ENCODE data around the gene SMYD1. TPM values are rescaled to one million over a fixed set of nuclear protein-coding genes. Genes with fewer than 3 reads are reported as not detected.

Gene SMYD1
- total and polyA plus RNA-seq, 3 donors from 2014 or later: 1.5 to 3.1 (median 2.4) TPM

DNA sequence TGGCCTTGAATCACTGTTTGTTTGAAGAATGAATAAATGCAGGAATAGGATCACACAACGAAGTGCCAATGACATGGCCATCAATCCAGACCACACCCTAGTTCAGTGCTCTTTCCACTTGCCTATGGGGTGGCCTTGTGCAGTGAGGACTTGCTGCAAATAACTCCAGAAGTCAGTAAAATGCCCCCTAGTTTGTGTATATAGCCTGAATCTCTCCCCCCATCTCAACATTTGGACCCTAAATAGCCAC, 59.9 kb downstream of the SMYD1 start:
- intact Hi-C loops (cut with DNase I; ENCODE audit: low total_unique reads): no loop called here
- Histone ChIP-seq H3K4me3 (no peak overlapping the region), H3K27me3 (no peaks in the 10 kb centered on the region), H3K27ac (no peak overlapping the region), H3K9me3 (no peaks in the 10 kb centered on the region), H3K36me3 (ENCODE audit: low read depth, missing control alignments) (no peaks in the 10 kb centered on the region), H3K4me1 (no peaks in the 10 kb centered on the region)
- WGBS, 2 donors: 23 to 53% methylated on average over 1 of the region's 1 CpG
- TF ChIP-seq, protein P1, sequence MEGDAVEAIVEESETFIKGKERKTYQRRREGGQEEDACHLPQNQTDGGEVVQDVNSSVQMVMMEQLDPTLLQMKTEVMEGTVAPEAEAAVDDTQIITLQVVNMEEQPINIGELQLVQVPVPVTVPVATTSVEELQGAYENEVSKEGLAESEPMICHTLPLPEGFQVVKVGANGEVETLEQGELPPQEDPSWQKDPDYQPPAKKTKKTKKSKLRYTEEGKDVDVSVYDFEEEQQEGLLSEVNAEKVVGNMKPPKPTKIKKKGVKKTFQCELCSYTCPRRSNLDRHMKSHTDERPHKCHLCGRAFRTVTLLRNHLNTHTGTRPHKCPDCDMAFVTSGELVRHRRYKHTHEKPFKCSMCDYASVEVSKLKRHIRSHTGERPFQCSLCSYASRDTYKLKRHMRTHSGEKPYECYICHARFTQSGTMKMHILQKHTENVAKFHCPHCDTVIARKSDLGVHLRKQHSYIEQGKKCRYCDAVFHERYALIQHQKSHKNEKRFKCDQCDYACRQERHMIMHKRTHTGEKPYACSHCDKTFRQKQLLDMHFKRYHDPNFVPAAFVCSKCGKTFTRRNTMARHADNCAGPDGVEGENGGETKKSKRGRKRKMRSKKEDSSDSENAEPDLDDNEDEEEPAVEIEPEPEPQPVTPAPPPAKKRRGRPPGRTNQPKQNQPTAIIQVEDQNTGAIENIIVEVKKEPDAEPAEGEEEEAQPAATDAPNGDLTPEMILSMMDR (IDR thresholded peaks at IDR 0.05): no peak
- TF ChIP-seq POLR2A (IDR thresholded peaks at IDR 0.05): no peak
- DNase-seq: no peak

DNA sequence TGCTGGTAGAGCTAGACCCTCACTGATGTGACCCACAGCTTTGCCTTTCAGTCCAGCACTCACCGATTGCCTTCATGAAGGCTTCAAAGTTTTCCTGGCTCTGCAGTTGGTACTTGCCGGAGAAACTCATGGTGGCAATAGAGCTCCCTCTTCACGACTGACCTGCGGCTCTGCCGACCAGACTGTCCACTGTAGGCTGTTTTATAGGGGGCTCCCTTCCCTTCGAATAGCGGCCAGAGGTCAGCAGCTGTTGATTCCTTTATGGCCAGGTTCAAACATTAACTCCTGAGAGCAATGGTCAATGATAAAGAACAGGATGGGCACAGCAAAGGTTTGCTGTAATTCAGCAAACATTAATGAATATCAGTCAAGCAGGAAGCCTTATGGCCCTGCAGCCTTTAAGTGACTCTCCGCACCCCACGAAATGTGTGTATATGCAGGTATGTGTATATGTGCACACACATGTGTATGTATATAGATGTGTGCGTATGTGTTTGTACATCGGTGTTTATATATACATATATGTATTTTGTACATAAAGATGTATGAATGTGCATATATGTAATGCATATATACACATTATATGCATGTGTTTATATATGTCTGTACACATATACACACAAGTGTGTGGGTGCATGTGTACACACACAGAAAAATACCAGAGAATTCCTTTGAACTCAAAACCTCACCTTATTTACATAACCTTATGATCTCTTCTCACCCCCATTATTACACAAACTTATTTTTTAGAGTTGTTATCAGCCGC, 60.4 kb downstream of the SMYD1 start, which contains the start of gene FABP1:
TSS of gene FABP1 (minus strand) at position 175 of the 766 bp plus-strand sequence. CDS start at position 130, 45 bp downstream.
- no peaks in the 10 kb centered on the region for H3K27me3 ChIP-seq
- no peaks in the 10 kb centered on the region for H3K4me1 ChIP-seq
- WGBS, 2 donors: 70 to 76% methylated on average over 11 to 12 of the region's 12 CpGs
- H3K27ac ChIP-seq: no peak within 1 kb of the TSS
- no peak for DNase-seq
- H3K36me3 ChIP-seq (ENCODE audit: low read depth, missing control alignments): no peaks in the 10 kb centered on the region
- intact Hi-C loops (cut with DNase I; ENCODE audit: low total_unique reads): no loop called here
- H3K9me3 ChIP-seq: no peaks in the 10 kb centered on the region
- no peak for TF ChIP-seq POLR2A (IDR thresholded peaks at IDR 0.05)
- TF ChIP-seq, protein P1 (IDR thresholded peaks at IDR 0.05): no peak
- H3K4me3 ChIP-seq: no peak within 1 kb of the TSS

DNA sequence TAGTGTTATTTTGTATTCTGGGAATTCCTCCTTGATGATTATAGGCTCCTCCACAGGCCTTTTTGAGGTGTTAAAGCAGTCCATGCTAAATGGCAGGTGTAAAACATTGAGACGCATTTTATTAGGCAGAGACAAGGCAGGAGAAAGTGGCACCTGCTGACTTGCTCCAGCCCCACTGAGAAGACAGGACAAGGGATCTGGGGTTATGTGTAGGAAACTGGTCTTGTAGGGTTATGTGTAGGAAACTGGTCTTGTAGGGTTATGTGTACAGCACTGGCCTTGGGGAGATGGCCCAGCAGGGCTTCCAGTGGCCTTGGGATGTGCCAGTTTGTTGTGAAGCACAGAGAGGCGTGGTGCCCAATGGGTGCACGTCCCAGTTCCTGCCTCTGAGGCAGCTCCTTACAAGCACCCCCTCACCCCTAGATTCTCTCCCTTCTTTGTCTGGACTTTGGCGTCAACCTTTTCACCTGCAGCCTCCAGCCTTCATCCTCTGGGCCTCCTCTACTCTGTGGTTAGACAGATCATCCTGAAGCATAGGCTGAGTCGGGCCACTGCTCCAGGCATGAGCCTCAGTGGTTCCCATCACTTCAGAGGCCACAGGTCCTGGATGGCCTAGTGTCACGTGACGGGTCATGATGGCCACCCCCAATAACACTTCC, 61.2 kb downstream of the SMYD1 start:
- H3K9me3 ChIP-seq: no peaks in the 10 kb centered on the region
- H3K4me1 ChIP-seq: no peaks in the 10 kb centered on the region
- no peaks in the 10 kb centered on the region for H3K36me3 ChIP-seq (ENCODE audit: low read depth, missing control alignments)
- no peak overlapping the region for H3K27ac ChIP-seq
- no peaks in the 10 kb centered on the region for H3K27me3 ChIP-seq
- no peak for DNase-seq
- H3K4me3 ChIP-seq: no peak overlapping the region
- TF ChIP-seq, protein P1 (IDR thresholded peaks at IDR 0.05): no peak
- no peak for TF ChIP-seq POLR2A (IDR thresholded peaks at IDR 0.05)
- 91 to 93% methylated on average over 7 of the region's 7 CpGs for WGBS, 2 donors
- intact Hi-C loops (cut with DNase I; ENCODE audit: low total_unique reads): no loop called here

DNA sequence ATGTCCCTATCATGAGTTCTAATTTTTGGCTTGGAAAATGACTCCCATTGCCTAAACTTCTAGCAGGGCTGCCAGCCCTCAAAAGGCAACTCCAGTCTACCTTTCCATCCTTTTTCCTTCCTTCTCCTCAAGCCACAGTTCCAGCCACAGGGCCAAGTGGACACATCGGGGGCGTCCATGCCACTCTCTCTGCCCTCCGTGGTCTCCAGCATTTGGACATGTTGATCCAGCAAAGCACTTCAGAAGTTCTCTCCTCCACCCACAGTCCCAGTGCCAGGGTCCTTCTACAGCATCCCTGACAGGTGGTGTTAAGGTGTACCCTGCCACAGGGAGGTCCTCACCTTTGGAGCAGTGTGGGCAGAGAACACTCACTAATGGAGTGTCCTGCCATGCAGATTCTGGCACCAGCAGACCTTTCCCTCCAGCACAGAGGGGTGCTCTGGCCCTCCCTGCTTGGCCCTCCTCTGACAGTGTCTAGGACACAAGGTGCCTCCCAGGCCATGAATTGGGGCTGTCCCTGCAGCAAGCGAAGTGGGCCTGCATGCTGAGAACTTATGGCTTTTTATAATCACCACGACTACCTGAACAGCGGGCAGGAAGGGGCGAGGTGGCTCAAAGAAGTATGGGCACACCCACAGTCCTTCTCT, 61.8 kb downstream of the SMYD1 start:
- intact Hi-C loops (cut with DNase I; ENCODE audit: low total_unique reads): no loop called here

More for the DNA sequence above, 61.8 kb downstream of the SMYD1 start:
- Histone ChIP-seq H3K4me1 (no peaks in the 10 kb centered on the region), H3K4me3 (no peak overlapping the region), H3K36me3 (ENCODE audit: low read depth, missing control alignments) (no peaks in the 10 kb centered on the region), H3K27ac (no peak overlapping the region), H3K9me3 (no peaks in the 10 kb centered on the region), H3K27me3 (no peaks in the 10 kb centered on the region)
- WGBS, 2 donors: 83 to 97% methylated on average over 7 of the region's 7 CpGs
- no peak for TF ChIP-seq POLR2A (IDR thresholded peaks at IDR 0.05)
- TF ChIP-seq, protein P1 (IDR thresholded peaks at IDR 0.05): no peak
- no peak for DNase-seq
